ENCODE data around the gene FBXW9. TPM values are rescaled to one million over a fixed set of nuclear protein-coding genes. Genes with fewer than 3 reads are reported as not detected.

Gene FBXW9
- total and polyA plus RNA-seq, 2 of the 13 experiments (the other 11 are each of a cell fraction or from before 2014, with no cell fraction given): 5.7 to 6.1 TPM

DNA sequence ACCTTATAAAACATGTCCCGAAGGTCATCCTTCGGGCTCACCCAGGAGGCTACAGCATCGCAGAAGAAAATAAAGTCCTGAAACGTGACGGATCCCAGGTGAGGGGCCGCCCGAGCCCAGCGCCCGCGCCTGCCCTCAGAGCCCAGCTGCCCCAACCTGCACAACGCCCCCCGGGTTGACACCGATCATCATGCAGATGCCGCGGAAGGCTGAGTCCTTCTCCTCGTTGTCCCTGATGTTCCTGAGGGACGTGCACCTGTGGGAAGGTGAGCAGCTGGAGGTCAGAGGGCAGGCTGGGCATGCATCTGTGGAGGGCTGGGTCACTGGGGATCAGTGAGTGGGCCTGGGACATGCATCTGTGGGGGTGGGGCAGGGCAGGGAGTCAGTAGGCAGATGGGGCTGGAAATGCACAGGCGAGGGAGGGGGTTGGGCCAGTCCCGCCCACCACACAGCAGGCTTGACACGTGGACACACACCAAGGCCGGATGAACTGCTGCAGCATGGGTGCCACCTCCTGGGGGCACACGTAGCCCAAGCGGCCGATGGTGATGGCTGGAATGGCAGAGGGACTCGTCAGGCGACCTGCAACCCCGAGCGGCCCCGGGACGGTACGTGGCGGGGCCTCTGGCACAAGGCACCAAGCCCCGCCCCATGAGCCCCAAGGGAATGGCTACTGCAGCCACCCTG is 5.3 kb upstream of the FBXW9 start:
- FAIRE-seq (no peak), ATAC-seq (no peak), DNase-seq (ENCODE audit: low spot score) (no peak)
- POLR2A ChIA-PET: no interaction called here
- Histone ChIP-seq H4K20me1 (ENCODE audit: insufficient read depth, low read length) (no peaks in the 10 kb centered on the region), H3K4me2 (ENCODE audit: low read depth, low read length) (no peak overlapping the region), H3K79me2 (ENCODE audit: insufficient read depth, low read length) (no peaks in the 10 kb centered on the region), H3K36me3 (replicated peaks in 1 of 2; ENCODE audit: control insufficient read depth in 1 of 2, insufficient read depth in 2 of 2, low read length in 2 of 2) (peaks cover 38 to 57% of the 10 kb centered on the region in 2 experiments), H3K9me3 (ENCODE audit: low read length) (no peaks in the 10 kb centered on the region), H3K27me3 (ENCODE audit: control insufficient read depth in 1 of 2, insufficient read depth in 2 of 2, low read length in 2 of 2) (no peaks in the 10 kb centered on the region), H3K4me3 (replicated peaks in 1 of 3; ENCODE audit: insufficient read depth in 1 of 3, low read depth in 2 of 3, low read length in 3 of 3) (no peak overlapping the region), H2AFZ (ENCODE audit: low read length) (no peak overlapping the region), H3K4me1 (ENCODE audit: insufficient read depth, low read length) (peaks cover 6% of the 10 kb centered on the region), H3K27ac (ENCODE audit: extremely low read length, insufficient read depth, low read length) (no peak overlapping the region), H3K9ac (ENCODE audit: insufficient read depth, low read depth, low read length) (no peak overlapping the region)
- no peak for TF ChIP-seq ZNF30 (CRISPR knock-in tag; IDR thresholded peaks at IDR 0.05)
- TF ChIP-seq ZNF607 (CRISPR knock-in tag; IDR thresholded peaks at IDR 0.05; ENCODE audit: borderline replicate concordance): no peak
- TF ChIP-seq TOE1 (CRISPR knock-in tag; IDR thresholded peaks at IDR 0.05): no peak
- TF ChIP-seq, protein P1, sequence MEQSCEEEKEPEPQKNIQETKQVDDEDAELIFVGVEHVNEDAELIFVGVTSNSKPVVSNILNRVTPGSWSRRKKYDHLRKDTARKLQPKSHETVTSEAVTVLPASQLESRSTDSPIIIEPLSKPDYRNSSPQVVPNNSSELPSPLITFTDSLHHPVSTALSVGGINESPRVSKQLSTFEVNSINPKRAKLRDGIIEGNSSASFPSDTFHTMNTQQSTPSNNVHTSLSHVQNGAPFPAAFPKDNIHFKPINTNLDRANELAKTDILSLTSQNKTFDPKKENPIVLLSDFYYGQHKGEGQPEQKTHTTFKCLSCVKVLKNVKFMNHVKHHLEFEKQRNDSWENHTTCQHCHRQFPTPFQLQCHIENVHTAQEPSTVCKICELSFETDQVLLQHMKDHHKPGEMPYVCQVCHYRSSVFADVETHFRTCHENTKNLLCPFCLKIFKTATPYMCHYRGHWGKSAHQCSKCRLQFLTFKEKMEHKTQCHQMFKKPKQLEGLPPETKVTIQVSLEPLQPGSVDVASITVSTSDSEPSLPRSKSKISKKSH (CRISPR knock-in tag; IDR thresholded peaks at IDR 0.05; ENCODE audit: borderline replicate concordance): no peak
- no peak for TF ChIP-seq HES4 (CRISPR knock-in tag; IDR thresholded peaks at IDR 0.05; ENCODE audit: borderline replicate concordance)
- TF ChIP-seq, protein P2, sequence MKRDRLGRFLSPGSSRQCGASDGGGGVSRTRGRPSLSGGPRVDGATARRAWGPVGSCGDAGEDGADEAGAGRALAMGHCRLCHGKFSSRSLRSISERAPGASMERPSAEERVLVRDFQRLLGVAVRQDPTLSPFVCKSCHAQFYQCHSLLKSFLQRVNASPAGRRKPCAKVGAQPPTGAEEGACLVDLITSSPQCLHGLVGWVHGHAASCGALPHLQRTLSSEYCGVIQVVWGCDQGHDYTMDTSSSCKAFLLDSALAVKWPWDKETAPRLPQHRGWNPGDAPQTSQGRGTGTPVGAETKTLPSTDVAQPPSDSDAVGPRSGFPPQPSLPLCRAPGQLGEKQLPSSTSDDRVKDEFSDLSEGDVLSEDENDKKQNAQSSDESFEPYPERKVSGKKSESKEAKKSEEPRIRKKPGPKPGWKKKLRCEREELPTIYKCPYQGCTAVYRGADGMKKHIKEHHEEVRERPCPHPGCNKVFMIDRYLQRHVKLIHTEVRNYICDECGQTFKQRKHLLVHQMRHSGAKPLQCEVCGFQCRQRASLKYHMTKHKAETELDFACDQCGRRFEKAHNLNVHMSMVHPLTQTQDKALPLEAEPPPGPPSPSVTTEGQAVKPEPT (CRISPR knock-in tag; IDR thresholded peaks at IDR 0.05; ENCODE audit: low read depth): no peak
- TF ChIP-seq, protein P3, sequence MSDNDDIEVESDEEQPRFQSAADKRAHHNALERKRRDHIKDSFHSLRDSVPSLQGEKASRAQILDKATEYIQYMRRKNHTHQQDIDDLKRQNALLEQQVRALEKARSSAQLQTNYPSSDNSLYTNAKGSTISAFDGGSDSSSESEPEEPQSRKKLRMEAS (IDR thresholded peaks at IDR 0.05): no peak
- no peak for TF ChIP-seq NR3C1 (CRISPR knock-in tag; IDR thresholded peaks at IDR 0.05)
- no peak for TF ChIP-seq PHF8 (CRISPR knock-in tag; IDR thresholded peaks at IDR 0.05)
- TF ChIP-seq PCBP1 (IDR thresholded peaks at IDR 0.05; ENCODE audit: borderline replicate concordance, low read depth, low read length): 0 out of 2 replicates have a peak, but pooled peaks have one; percentile 43
- TF ChIP-seq RBFOX2 (IDR thresholded peaks at IDR 0.05; ENCODE audit: low read depth, low read length): peak; percentile 51; the same call in 1 of the 2 replicates
- TF ChIP-seq ZNF24 (IDR thresholded peaks at IDR 0.05): no peak
- TF ChIP-seq, protein P4, sequence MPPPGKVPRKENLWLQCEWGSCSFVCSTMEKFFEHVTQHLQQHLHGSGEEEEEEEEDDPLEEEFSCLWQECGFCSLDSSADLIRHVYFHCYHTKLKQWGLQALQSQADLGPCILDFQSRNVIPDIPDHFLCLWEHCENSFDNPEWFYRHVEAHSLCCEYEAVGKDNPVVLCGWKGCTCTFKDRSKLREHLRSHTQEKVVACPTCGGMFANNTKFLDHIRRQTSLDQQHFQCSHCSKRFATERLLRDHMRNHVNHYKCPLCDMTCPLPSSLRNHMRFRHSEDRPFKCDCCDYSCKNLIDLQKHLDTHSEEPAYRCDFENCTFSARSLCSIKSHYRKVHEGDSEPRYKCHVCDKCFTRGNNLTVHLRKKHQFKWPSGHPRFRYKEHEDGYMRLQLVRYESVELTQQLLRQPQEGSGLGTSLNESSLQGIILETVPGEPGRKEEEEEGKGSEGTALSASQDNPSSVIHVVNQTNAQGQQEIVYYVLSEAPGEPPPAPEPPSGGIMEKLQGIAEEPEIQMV (CRISPR knock-in tag; IDR thresholded peaks at IDR 0.05; ENCODE audit: low read depth): no peak
- peak; percentile 73 for TF ChIP-seq AGO2 (optimal IDR thresholded peaks at IDR 0.05; ENCODE audit: low read depth, low read length)
- no peak for TF ChIP-seq SRSF4 (IDR thresholded peaks at IDR 0.05; ENCODE audit: low read depth, low read length, poor library complexity, severe bottlenecking)
- TF ChIP-seq SALL1 (CRISPR knock-in tag; IDR thresholded peaks at IDR 0.05): no peak
- TF ChIP-seq ZZZ3 (CRISPR knock-in tag; IDR thresholded peaks at IDR 0.05; ENCODE audit: borderline replicate concordance): no peak
- 98% methylated on average over 14 of the region's 33 CpGs for WGBS (ENCODE audit: low lambda C conversion rate)
- intact Hi-C loops (cut with micrococcal nuclease; ENCODE audit: unreplicated experiment) (no loop called here), in situ Hi-C loops (cut with HindIII; ENCODE audit: extremely low pct_ligation_motif_present, low pct_unique_long_range_greater_than_20kb) (no loop called here)
- no TSS peak for BruUV-seq (replicated peaks)
- CTCF ChIA-PET (ENCODE audit: low intra/inter-chr PET ratio, low total read pairs): no interaction called here
